OCI-LY3 (cell line): ENCODE data around the gene MRPL4.
"Not testable (repeated sequence)": the region's sequence is repeated elsewhere in the genome, so short reads cannot be mapped to it uniquely, and the experiment has no call there.

Source experiments
- H2AFZ ChIP-seq: fragments of 200-600, 300-600 bp; shearing (Covaris generic); 2 replicates; pipeline ENCODE4 v1.6.0; 2014; ENCODE audit warnings: antibody characterized with exemption, low read depth, low read length
- H3K27ac ChIP-seq: fragments of 200-600, 300-600 bp; sonication (generic); 2 replicates; pipeline ENCODE4 v1.5.1; 2014; ENCODE audit warnings: mild to moderate bottlenecking, low read length, moderate library complexity, mixed read lengths
- H3K27me3 ChIP-seq: fragments of 200-600, 300-600 bp; sonication (generic); 2 replicates; pipeline ENCODE4 v1.6.1; 2014; ENCODE audit warnings: low read depth, low read length, mixed read lengths
- H3K36me3 ChIP-seq: fragments of 200-600, 300-600 bp; sonication (generic); replicated peaks from 2 replicates; pipeline ENCODE3; 2014; ENCODE audit warnings: low read depth, low read length, mixed read lengths
- H3K4me1 ChIP-seq: fragments of 300-600, 200-600 bp; sonication (generic); 2 replicates; pipeline ENCODE4 v1.6.1; 2014; ENCODE audit warnings: low read length, mixed read lengths
- H3K4me2 ChIP-seq: fragments of 200-600, 300-600 bp; sonication (generic); 2 replicates; pipeline ENCODE4 v1.6.1; 2014; ENCODE audit warnings: low read length, mixed read lengths
- H3K4me3 ChIP-seq: fragments of 300-600, 200-600 bp; sonication (generic); 2 replicates; pipeline ENCODE4 v1.5.1; 2014; ENCODE audit warnings: antibody characterized with exemption, mild to moderate bottlenecking, low read length, moderate library complexity
- H3K79me2 ChIP-seq: fragments of 300-600, 200-600 bp; shearing (Covaris generic); 2 replicates; pipeline ENCODE4 v1.6.1; 2014; ENCODE audit warnings: mild to moderate bottlenecking, low read length, mixed read lengths
- H3K9ac ChIP-seq: fragments of 300-600, 200-600 bp; shearing (Covaris generic); 2 replicates; pipeline ENCODE4 v1.6.0; 2014; ENCODE audit warnings: mild to moderate bottlenecking, low read length, moderate library complexity
- H3K9me3 ChIP-seq: fragments of 200-600, 300-600 bp; shearing (Covaris generic); 2 replicates; pipeline ENCODE4 v1.6.1; 2014; ENCODE audit warnings: low read length, mixed read lengths; ENCODE audit not compliant: insufficient read depth
- H4K20me1 ChIP-seq: fragments of 200-600, 300-600 bp; sonication (generic); 2 replicates; pipeline ENCODE4 v1.6.1; 2016; ENCODE audit warnings: low read length, mixed read lengths; ENCODE audit not compliant: insufficient read depth
- CTCF ChIP-seq: fragments of 200-600, 300-600 bp; sonication (generic); IDR thresholded peaks from 2 replicates; pipeline ENCODE4 v1.5.1; 2014; ENCODE audit warnings: antibody characterized with exemption, low read length, low read depth
- EZH2phosphoT487 ChIP-seq: fragments of 200-600 bp; shearing (Covaris generic); IDR thresholded peaks from 2 replicates; pipeline ENCODE4 v1.6.1; 2018; ENCODE audit warnings: antibody characterized with exemption, mixed run types, low read depth

MRPL4 gene

GRCh38 chr19:10278935-10279334, 26.9 kb downstream of the MRPL4 start:
- TF ChIP-seq EZH2phosphoT487 (no peak), CTCF (no peak)
- Histone ChIP-seq H3K36me3 (peaks cover 72% of the 10 kb centered on the region), H3K4me2 (no peak overlapping the region)

DNA sequence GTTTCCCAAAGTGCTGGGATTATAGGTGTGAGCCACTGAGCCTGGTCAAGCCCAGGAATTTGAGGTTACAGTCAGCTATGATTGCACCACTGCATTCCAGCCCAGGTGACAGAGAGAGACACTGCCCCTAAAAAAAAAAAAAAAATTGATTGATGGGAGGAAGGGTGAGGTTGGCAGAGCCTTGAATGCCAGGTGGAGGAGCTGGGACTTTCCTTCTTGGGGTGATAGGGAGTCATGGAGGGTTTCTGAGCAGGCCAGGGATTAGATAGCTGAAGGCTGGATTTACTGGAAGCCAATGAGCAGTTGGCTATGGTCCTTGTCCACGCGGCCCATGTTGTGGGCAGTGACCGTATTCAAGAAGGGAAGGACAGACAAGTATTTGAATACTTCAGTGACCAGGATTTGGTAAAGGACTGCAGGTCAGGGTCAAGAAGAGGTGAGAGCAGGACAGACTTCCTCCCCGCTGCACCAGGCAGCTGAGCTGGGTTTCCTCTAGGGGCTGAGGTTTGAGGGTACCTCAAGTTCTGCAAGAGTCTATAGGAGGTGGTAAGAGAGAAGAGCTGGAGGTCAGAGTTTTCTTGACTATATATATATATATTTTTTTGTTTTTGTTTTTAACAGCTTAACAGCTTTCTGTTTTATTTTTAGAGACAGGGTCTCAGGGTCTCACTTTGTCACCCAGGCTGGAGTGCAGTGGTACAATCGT, 27.9 kb downstream of the MRPL4 start:
- Histone ChIP-seq H2AFZ (no peak overlapping the region), H3K4me1 (peaks cover 32% of the 10 kb centered on the region), H4K20me1 (peaks cover 89% of the 10 kb centered on the region), H3K4me3 (no peak overlapping the region), H3K27me3 (no peaks in the 10 kb centered on the region), H3K9ac (no peak overlapping the region), H3K4me2 (no peak overlapping the region), H3K9me3 (no peaks in the 10 kb centered on the region), H3K79me2 (peaks cover 85% of the 10 kb centered on the region), H3K36me3 (peaks cover 74% of the 10 kb centered on the region), H3K27ac (no peak overlapping the region)
- TF ChIP-seq EZH2phosphoT487 (no peak), CTCF (no peak)

More at GRCh38 chr19:10278935-10279334, 26.9 kb downstream of the MRPL4 start:
- Histone ChIP-seq H3K27me3 (no peaks in the 10 kb centered on the region), H4K20me1 (peaks cover 89% of the 10 kb centered on the region), H2AFZ (no peak overlapping the region), H3K4me1 (peaks cover 41% of the 10 kb centered on the region), H3K9me3 (no peaks in the 10 kb centered on the region), H3K79me2 (peaks cover 94% of the 10 kb centered on the region), H3K4me3 (no peak overlapping the region), H3K27ac (peak overlapping the region; percentile 27), H3K9ac (no peak overlapping the region)

- Histone ChIP-seq H3K36me3 (peaks cover 79% of the 10 kb centered on the region), H3K4me1 (peaks cover 18% of the 10 kb centered on the region), H3K79me2 (peaks cover 64% of the 10 kb centered on the region), H4K20me1 (peaks cover 93% of the 10 kb centered on the region)
- not testable (repeated sequence) for H3K4me2 ChIP-seq, H3K27ac ChIP-seq, H3K4me3 ChIP-seq, H3K9ac ChIP-seq, H2AFZ ChIP-seq, H3K27me3 ChIP-seq, H3K9me3 ChIP-seq
These were observed 30.0 kb downstream of the MRPL4 start for GRCh38 chr19:10282043-10282442.

- Histone ChIP-seq H4K20me1 (peaks cover 81% of the 10 kb centered on the region), H3K4me2 (no peak overlapping the region), H3K36me3 (peaks cover 76% of the 10 kb centered on the region), H3K4me1 (peaks cover 6% of the 10 kb centered on the region; the same call in 1 of the 2 replicates), H3K27me3 (no peaks in the 10 kb centered on the region), H3K79me2 (peaks cover 50% of the 10 kb centered on the region), H3K9me3 (no peaks in the 10 kb centered on the region), H3K27ac (no peak overlapping the region), H3K9ac (no peak overlapping the region), H3K4me3 (no peak overlapping the region), H2AFZ (no peak overlapping the region)
- TF ChIP-seq CTCF: no peak
- TF ChIP-seq EZH2phosphoT487: no peak
These were observed 31.5 kb downstream of the MRPL4 start for GRCh38 chr19:10283301-10284064.
